Liver (tissue), 3 donors: ENCODE measurements around the gene HIPK1.

Experiments
- CTCF ChIP-seq: fragments of 150-350 bp; IDR thresholded peaks from 2 replicates; pipeline ENCODE4 v1.5.1; 2017; ENCODE audit warnings: improper control_type of control experiment, low read depth, low read length; ENCODE audit not compliant: missing input control
- GABPA ChIP-seq, 2 donors: IDR thresholded peaks in 1 of 2; conservative IDR thresholded peaks in 1 of 2; 2 replicates each; pipeline ENCODE4 v1.6.1; 2016; ENCODE audit warnings: antibody characterized with exemption in 2 of 2, mild to moderate bottlenecking in 1 of 2, moderate library complexity in 1 of 2
- RAD21 ChIP-seq, 2 donors: IDR thresholded peaks; 2 replicates each; pipeline ENCODE4 v1.6.1; 2016; ENCODE audit warnings: antibody characterized with exemption in 2 of 2, mild to moderate bottlenecking in 2 of 2
- TAF1 ChIP-seq: conservative IDR thresholded peaks from 2 replicates; pipeline ENCODE4 v1.6.1; 2016; ENCODE audit warnings: antibody characterized with exemption, mild to moderate bottlenecking
- donor health status: healthy.
- donor health status: healthy.

- no peak for TF ChIP-seq CTCF
- no peak for TF ChIP-seq TAF1
- TF ChIP-seq RAD21 (IDR thresholded peaks at IDR 0.05) = no peak
- no peak for TF ChIP-seq GABPA (IDR thresholded peaks at IDR 0.05 in 1 of 2, conservative IDR thresholded peaks at IDR 0.05 in 1 of 2)
These were observed 63.9 kb downstream of the HIPK1 start for GRCh38 chr1:113993072-113993471.
